ENCODE measurements around the gene THSD1. TPM values are rescaled to one million over a fixed set of nuclear protein-coding genes. Genes with fewer than 3 reads are reported as not detected.

The THSD1 gene
- total and polyA plus RNA-seq, 2 donors from 2014 or later = 2.2 to 6.4 TPM

DNA sequence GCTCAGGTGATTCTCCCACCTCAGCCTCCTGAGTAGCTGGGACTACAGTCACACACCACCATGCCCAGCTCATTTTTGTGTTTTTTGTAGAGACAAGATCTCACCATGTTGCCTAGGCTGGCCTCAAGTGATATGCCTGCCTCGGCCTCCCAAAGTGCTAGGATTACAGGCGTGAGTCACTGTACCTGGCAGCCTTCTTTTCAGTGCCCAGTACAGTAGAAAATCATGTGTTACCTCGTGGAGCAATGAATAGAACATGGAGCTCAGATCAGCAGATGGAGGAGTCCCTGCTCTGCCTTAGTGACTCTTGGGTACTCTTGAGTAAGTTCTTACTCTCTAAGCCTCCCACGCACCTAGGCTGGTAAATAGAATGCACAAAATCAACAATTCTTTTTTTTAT, 44.7 kb downstream of the THSD1 start:
- Histone ChIP-seq H3K36me3 (ENCODE audit: control insufficient read depth in 2 of 3, insufficient read depth in 3 of 3, low read length in 3 of 3) (no peaks in the 10 kb centered on the region), H3K4me3 (ENCODE audit: low read length in 3 of 3) (no peak overlapping the region), H3K4me1 (ENCODE audit: control insufficient read depth in 2 of 3, insufficient read depth in 2 of 3, low read depth in 1 of 3, low read length in 3 of 3) (no peaks in the 10 kb centered on the region), H3K9me3 (ENCODE audit: control insufficient read depth in 2 of 3, insufficient read depth in 1 of 3, low read length in 3 of 3) (no peaks in the 10 kb centered on the region), H3K9ac (ENCODE audit: low read length in 3 of 3) (no peak overlapping the region), H3K27me3 (ENCODE audit: control insufficient read depth, insufficient read depth, low read length) (no peaks in the 10 kb centered on the region), H3K27ac (ENCODE audit: low read depth in 2 of 2, low read length in 2 of 2) (no peak overlapping the region)
- DNase-seq = no peak
- intact Hi-C loops (cut with DNase I) = no loop called here
- FAIRE-seq = no peak
- TF ChIP-seq, protein P1, sequence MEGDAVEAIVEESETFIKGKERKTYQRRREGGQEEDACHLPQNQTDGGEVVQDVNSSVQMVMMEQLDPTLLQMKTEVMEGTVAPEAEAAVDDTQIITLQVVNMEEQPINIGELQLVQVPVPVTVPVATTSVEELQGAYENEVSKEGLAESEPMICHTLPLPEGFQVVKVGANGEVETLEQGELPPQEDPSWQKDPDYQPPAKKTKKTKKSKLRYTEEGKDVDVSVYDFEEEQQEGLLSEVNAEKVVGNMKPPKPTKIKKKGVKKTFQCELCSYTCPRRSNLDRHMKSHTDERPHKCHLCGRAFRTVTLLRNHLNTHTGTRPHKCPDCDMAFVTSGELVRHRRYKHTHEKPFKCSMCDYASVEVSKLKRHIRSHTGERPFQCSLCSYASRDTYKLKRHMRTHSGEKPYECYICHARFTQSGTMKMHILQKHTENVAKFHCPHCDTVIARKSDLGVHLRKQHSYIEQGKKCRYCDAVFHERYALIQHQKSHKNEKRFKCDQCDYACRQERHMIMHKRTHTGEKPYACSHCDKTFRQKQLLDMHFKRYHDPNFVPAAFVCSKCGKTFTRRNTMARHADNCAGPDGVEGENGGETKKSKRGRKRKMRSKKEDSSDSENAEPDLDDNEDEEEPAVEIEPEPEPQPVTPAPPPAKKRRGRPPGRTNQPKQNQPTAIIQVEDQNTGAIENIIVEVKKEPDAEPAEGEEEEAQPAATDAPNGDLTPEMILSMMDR (IDR thresholded peaks at IDR 0.05; ENCODE audit: borderline replicate concordance, extremely low read depth, insufficient read depth) = no peak

DNA sequence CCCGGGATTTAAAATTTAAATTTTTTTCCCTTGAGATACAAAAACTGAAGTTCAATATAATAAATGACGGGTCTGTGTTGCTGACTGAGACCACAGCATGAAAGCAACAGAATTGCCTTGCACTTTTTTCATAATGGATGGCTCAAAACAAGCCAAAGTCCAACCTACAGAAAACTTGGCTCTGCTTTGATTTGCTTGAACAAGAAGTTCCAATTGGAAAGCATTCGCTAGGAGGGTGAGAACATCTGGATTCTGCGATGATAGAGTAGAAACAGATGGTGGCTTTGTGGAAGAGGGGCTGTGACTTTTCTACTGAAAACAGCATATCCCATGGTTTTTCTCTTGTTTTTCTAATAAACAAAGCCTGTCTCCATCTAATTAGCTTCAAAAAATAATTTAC, 46.4 kb downstream of the THSD1 start:
- Histone ChIP-seq H3K9me3 (ENCODE audit: control insufficient read depth in 2 of 3, insufficient read depth in 1 of 3, low read length in 3 of 3) (no peaks in the 10 kb centered on the region), H3K27me3 (ENCODE audit: control insufficient read depth, insufficient read depth, low read length) (no peaks in the 10 kb centered on the region), H3K27ac (ENCODE audit: low read depth in 2 of 2, low read length in 2 of 2) (no peak overlapping the region), H3K9ac (ENCODE audit: low read length in 3 of 3) (no peak overlapping the region), H3K4me1 (ENCODE audit: control insufficient read depth in 2 of 3, insufficient read depth in 2 of 3, low read depth in 1 of 3, low read length in 3 of 3) (no peaks in the 10 kb centered on the region), H3K4me3 (ENCODE audit: low read length in 3 of 3) (no peak overlapping the region), H3K36me3 (ENCODE audit: control insufficient read depth in 2 of 3, insufficient read depth in 3 of 3, low read length in 3 of 3) (no peaks in the 10 kb centered on the region)
- TF ChIP-seq, protein P1 (IDR thresholded peaks at IDR 0.05; ENCODE audit: borderline replicate concordance, extremely low read depth, insufficient read depth) = no peak
- FAIRE-seq (no peak), DNase-seq (peak in 3 of 5 donors; percentile 14 to 89 (median 64))
- intact Hi-C loops (cut with DNase I) = no loop called here

DNA sequence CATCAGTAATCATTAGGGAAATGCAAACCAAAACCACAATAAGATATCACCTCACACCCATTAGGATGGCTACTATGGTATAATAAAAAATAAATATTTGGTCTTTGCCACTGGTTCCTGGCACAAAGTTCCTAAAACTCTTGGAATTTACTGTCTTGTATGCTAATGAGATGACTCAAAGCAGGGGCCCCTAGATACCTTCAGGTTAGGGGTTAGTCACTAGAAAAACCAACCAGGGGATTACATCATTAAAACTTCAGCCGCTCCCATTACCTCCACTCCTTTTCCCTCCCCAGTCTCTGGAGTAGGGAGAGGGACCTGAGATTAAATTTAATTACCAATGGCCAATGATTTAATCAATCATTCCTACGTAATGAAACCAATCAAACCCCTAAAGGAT, 49.6 kb downstream of the THSD1 start:
- H3K4me3 ChIP-seq (ENCODE audit: low read length in 3 of 3) = no peak overlapping the region
- no peaks in the 10 kb centered on the region for H3K36me3 ChIP-seq (ENCODE audit: control insufficient read depth in 2 of 3, insufficient read depth in 3 of 3, low read length in 3 of 3)
- TF ChIP-seq, protein P1 (IDR thresholded peaks at IDR 0.05; ENCODE audit: borderline replicate concordance, extremely low read depth, insufficient read depth) = no peak
- no peak overlapping the region for H3K27ac ChIP-seq (ENCODE audit: low read depth in 2 of 2, low read length in 2 of 2)
- no peak overlapping the region for H3K9ac ChIP-seq (ENCODE audit: low read length in 3 of 3)
- no peaks in the 10 kb centered on the region for H3K4me1 ChIP-seq (ENCODE audit: control insufficient read depth in 2 of 3, insufficient read depth in 2 of 3, low read depth in 1 of 3, low read length in 3 of 3)
- intact Hi-C loops (cut with DNase I) = no loop called here
- no peaks in the 10 kb centered on the region for H3K9me3 ChIP-seq (ENCODE audit: control insufficient read depth in 2 of 3, insufficient read depth in 1 of 3, low read length in 3 of 3)
- no peak for FAIRE-seq
- H3K27me3 ChIP-seq (ENCODE audit: control insufficient read depth, insufficient read depth, low read length) = no peaks in the 10 kb centered on the region
- DNase-seq = no peak

DNA sequence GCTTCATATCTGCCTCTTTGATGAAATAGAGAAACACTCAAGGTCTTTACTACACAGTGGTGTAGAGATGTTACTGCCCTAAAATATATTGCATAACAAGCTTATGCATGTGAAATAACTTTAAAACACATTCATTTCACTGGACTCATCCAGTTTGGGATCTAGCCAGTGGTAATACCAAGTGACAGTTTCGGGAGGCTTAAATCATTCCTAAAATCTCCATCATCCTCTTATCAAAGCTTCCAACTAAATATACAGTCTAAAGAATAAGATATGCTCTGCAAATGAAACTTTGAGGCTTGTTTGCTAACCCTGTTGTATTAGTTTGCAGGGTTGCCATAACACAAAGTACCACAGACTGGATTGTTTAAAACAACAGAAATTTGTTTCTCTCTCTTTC, 52.8 kb downstream of the THSD1 start:
- intact Hi-C loops (cut with DNase I) = no loop called here
- FAIRE-seq = no peak

More for the DNA sequence above, 52.8 kb downstream of the THSD1 start:
- Histone ChIP-seq H3K27me3 (ENCODE audit: control insufficient read depth, insufficient read depth, low read length) (no peaks in the 10 kb centered on the region), H3K27ac (ENCODE audit: low read depth in 2 of 2, low read length in 2 of 2) (no peak overlapping the region), H3K9ac (ENCODE audit: low read length in 3 of 3) (no peak overlapping the region), H3K36me3 (ENCODE audit: control insufficient read depth in 2 of 3, insufficient read depth in 3 of 3, low read length in 3 of 3) (no peaks in the 10 kb centered on the region), H3K4me1 (ENCODE audit: control insufficient read depth in 2 of 3, insufficient read depth in 2 of 3, low read depth in 1 of 3, low read length in 3 of 3) (no peaks in the 10 kb centered on the region), H3K9me3 (ENCODE audit: control insufficient read depth in 2 of 3, insufficient read depth in 1 of 3, low read length in 3 of 3) (no peaks in the 10 kb centered on the region), H3K4me3 (ENCODE audit: low read length in 3 of 3) (no peak overlapping the region)
- no peak for DNase-seq
- TF ChIP-seq, protein P1 (IDR thresholded peaks at IDR 0.05; ENCODE audit: borderline replicate concordance, extremely low read depth, insufficient read depth) = no peak

Data from kidney (tissue), 14 donors.